ENCODE data around the gene MT1HL1.
"Not testable (repeated sequence)": the region's sequence is repeated elsewhere in the genome, so short reads cannot be mapped to it uniquely, and the experiment has no call there.

The MT1HL1 gene

GRCh38 chr1:237013608-237014007, 9.4 kb upstream of the MT1HL1 start:
- no peak for DNase-seq

- no peak for DNase-seq
These were observed 8.6 kb upstream of the MT1HL1 start for GRCh38 chr1:237012788-237013383.

GRCh38 chr1:237012361-237012760, 8.1 kb upstream of the MT1HL1 start:
- DNase-seq = no peak

GRCh38 chr1:237011432-237011831, 7.2 kb upstream of the MT1HL1 start:
- no peak for DNase-seq

GRCh38 chr1:237009611-237010010, 5.4 kb upstream of the MT1HL1 start:
- DNase-seq = no peak

- no peak for DNase-seq
These were observed 3.1 kb upstream of the MT1HL1 start for GRCh38 chr1:237007147-237007881.

- DNase-seq = no peak
These were observed 1.4 kb upstream of the MT1HL1 start for GRCh38 chr1:237005674-237006073.

- DNase-seq = no peak
These were observed 725 bp downstream of the MT1HL1 start for GRCh38 chr1:237003516-237003915.

GRCh38 chr1:237000191-237000590, 4.0 kb downstream of the MT1HL1 start:
- no peak for DNase-seq

GRCh38 chr1:236998546-236998945, 5.7 kb downstream of the MT1HL1 start:
- no peak for DNase-seq

- no peak for DNase-seq
These were observed 6.4 kb downstream of the MT1HL1 start for GRCh38 chr1:236997882-236998281.

GRCh38 chr1:236997361-236997760, 6.9 kb downstream of the MT1HL1 start:
- DNase-seq = no peak

- no peak for DNase-seq
These were observed 9.8 kb downstream of the MT1HL1 start for GRCh38 chr1:236994450-236994849.

- no peak for DNase-seq
These were observed 11.8 kb downstream of the MT1HL1 start for GRCh38 chr1:236992449-236992848.

GRCh38 chr1:236990052-236990445, 14.2 kb downstream of the MT1HL1 start:
- DNase-seq = no peak

GRCh38 chr1:236989290-236990051, 14.8 kb downstream of the MT1HL1 start:
- no peak for DNase-seq

GRCh38 chr1:236983818-236984217, 20.4 kb downstream of the MT1HL1 start:
- DNase-seq = no peak

- DNase-seq = no peak
These were observed 21.9 kb downstream of the MT1HL1 start for GRCh38 chr1:236982380-236982779.

GRCh38 chr1:236981431-236981830, 22.8 kb downstream of the MT1HL1 start:
- not testable (repeated sequence) for DNase-seq

- no peak for DNase-seq
These were observed 23.6 kb downstream of the MT1HL1 start for GRCh38 chr1:236980673-236981072.

GRCh38 chr1:236979149-236979900, 24.9 kb downstream of the MT1HL1 start:
- DNase-seq = no peak

GRCh38 chr1:236978740-236979139, 25.5 kb downstream of the MT1HL1 start:
- DNase-seq = no peak

GRCh38 chr1:236975461-236975860, 28.8 kb downstream of the MT1HL1 start:
- DNase-seq = no peak
